ENCODE data around the gene PARN. TPM values are rescaled to one million over a fixed set of nuclear protein-coding genes. Genes with fewer than 3 reads are reported as not detected.

Gene PARN
- total and polyA plus RNA-seq, 9 of the 15 experiments (the other 6 are each of a cell fraction or from before 2014, with no cell fraction given) = 9.6 to 51.3 (median 40.4) TPM

GRCh38 chr16:14629919-14630619, at the start of gene PARN (continued):
- TF ChIP-seq ATF4 (CRISPR knock-in tag; IDR thresholded peaks at IDR 0.05) (peak; percentile 44; the same call in 1 of the 2 replicates), MLLT1 (IDR thresholded peaks at IDR 0.05) (peak; percentile 28 to 60; a peak in 2 of 4 replicates), MAX (CRISPR knock-in tag; IDR thresholded peaks at IDR 0.05) (peak; percentile 80), SRSF7 (optimal IDR thresholded peaks at IDR 0.05; ENCODE audit: low read depth, low read length) (no peak), SIN3A (IDR thresholded peaks at IDR 0.05; ENCODE audit: borderline replicate concordance in 2 of 2, control insufficient read depth in 1 of 2, low read depth in 2 of 2, low read length in 2 of 2) (peak; percentile 47 to 71; a peak in 2 of 4 replicates), EP400 (IDR thresholded peaks at IDR 0.05) (peak; percentile 70), HCFC1 (IDR thresholded peaks at IDR 0.05; ENCODE audit: low read depth, low read length) (peak; percentile 69), MYC (IDR thresholded peaks at IDR 0.05; ENCODE audit: low read depth, low read length) (peak; percentile 57), MYC (CRISPR knock-in tag; IDR thresholded peaks at IDR 0.05; ENCODE audit: borderline replicate concordance, low read depth) (peak; percentile 82; the same call in 1 of the 2 replicates), STAT6 (CRISPR knock-in tag; IDR thresholded peaks at IDR 0.05) (0 out of 2 replicates have a peak, but pooled peaks have one; percentile 13), GTF2B (IDR thresholded peaks at IDR 0.05; ENCODE audit: extremely low read depth, insufficient read length) (no peak), HDAC6 (IDR thresholded peaks at IDR 0.05; ENCODE audit: low read depth, low read length) (no peak), ZNF398 (CRISPR knock-in tag; IDR thresholded peaks at IDR 0.05) (no peak), KAT7 (CRISPR knock-in tag; IDR thresholded peaks at IDR 0.05; ENCODE audit: borderline replicate concordance) (0 out of 2 replicates have a peak, but pooled peaks have one; percentile 57), TBP (optimal IDR thresholded peaks at IDR 0.05; ENCODE audit: low read depth, low read length) (peak; percentile 91)

All from K562 (cell line).